ENCODE measurements around the gene PEDS1.
"Not testable (repeated sequence)": the region's sequence is repeated elsewhere in the genome, so short reads cannot be mapped to it uniquely, and the experiment has no call there.

The PEDS1 gene

GRCh38 chr20:50111120-50111828 is 42.2 kb downstream of the PEDS1 start:
- no peak for DNase-seq

- no peak for DNase-seq
Observed at GRCh38 chr20:50110141-50111047, 43.1 kb downstream of the PEDS1 start.

GRCh38 chr20:50108556-50109235 is 44.8 kb downstream of the PEDS1 start:
- no peak for DNase-seq

GRCh38 chr20:50107796-50108331 is 45.7 kb downstream of the PEDS1 start:
- no peak for DNase-seq

GRCh38 chr20:50107086-50107660 is 46.4 kb downstream of the PEDS1 start:
- no peak for DNase-seq

GRCh38 chr20:50106669-50107068 is 46.9 kb downstream of the PEDS1 start:
- not testable (repeated sequence) for DNase-seq
